IPS-20b (cell line): Measurements from ENCODE around the gene NDFIP1.

Experiments
- H3K27ac ChIP-seq: one replicate; pipeline ENCODE4 v1.5.1; 2013; ENCODE audit warnings: low read length
- H3K27me3 ChIP-seq: 2 replicates; pipeline ENCODE4 v1.6.1; 2013; ENCODE audit warnings: mild to moderate bottlenecking, low read length, inconsistent platforms; ENCODE audit not compliant: insufficient read depth
- H3K36me3 ChIP-seq: 2 replicates; pipeline ENCODE4 v1.6.1; 2013; ENCODE audit warnings: low read depth, mild to moderate bottlenecking, inconsistent platforms, low read length, moderate library complexity; ENCODE audit not compliant: insufficient read depth
- H3K4me1 ChIP-seq: 2 replicates; pipeline ENCODE4 v1.6.1; 2013; ENCODE audit warnings: mild to moderate bottlenecking, control low read depth, inconsistent platforms, low read length, moderate library complexity; ENCODE audit not compliant: insufficient read depth
- H3K4me3 ChIP-seq: 2 replicates; pipeline ENCODE4 v1.5.1; 2013; ENCODE audit warnings: mild to moderate bottlenecking, low read length, inconsistent platforms
- H3K9ac ChIP-seq: 2 replicates; pipeline ENCODE4 v1.6.1; 2013; ENCODE audit warnings: low read depth, mild to moderate bottlenecking, inconsistent platforms, low read length, moderate library complexity
- H3K9me3 ChIP-seq: 2 replicates; pipeline ENCODE4 v1.6.1; 2013; ENCODE audit warnings: mild to moderate bottlenecking, low read depth, low read length, inconsistent platforms; ENCODE audit not compliant: insufficient read depth

Gene NDFIP1

GRCh38 chr5:142167458-142167857 lies 58.9 kb downstream of the NDFIP1 start:
- Histone ChIP-seq H3K27ac (no peak overlapping the region), H3K9me3 (no peaks in the 10 kb centered on the region), H3K4me3 (no peak overlapping the region), H3K9ac (no peak overlapping the region), H3K4me1 (peaks cover 4% of the 10 kb centered on the region; the same call in 1 of the 2 replicates), H3K36me3 (no peaks in the 10 kb centered on the region), H3K27me3 (no peaks in the 10 kb centered on the region)

GRCh38 chr5:142168365-142168764 lies 59.8 kb downstream of the NDFIP1 start:
- Histone ChIP-seq H3K4me1 (peaks cover 4% of the 10 kb centered on the region; the same call in 1 of the 2 replicates), H3K36me3 (no peaks in the 10 kb centered on the region), H3K9me3 (no peaks in the 10 kb centered on the region), H3K27me3 (no peaks in the 10 kb centered on the region), H3K9ac (no peak overlapping the region), H3K27ac (no peak overlapping the region), H3K4me3 (no peak overlapping the region)

DNA sequence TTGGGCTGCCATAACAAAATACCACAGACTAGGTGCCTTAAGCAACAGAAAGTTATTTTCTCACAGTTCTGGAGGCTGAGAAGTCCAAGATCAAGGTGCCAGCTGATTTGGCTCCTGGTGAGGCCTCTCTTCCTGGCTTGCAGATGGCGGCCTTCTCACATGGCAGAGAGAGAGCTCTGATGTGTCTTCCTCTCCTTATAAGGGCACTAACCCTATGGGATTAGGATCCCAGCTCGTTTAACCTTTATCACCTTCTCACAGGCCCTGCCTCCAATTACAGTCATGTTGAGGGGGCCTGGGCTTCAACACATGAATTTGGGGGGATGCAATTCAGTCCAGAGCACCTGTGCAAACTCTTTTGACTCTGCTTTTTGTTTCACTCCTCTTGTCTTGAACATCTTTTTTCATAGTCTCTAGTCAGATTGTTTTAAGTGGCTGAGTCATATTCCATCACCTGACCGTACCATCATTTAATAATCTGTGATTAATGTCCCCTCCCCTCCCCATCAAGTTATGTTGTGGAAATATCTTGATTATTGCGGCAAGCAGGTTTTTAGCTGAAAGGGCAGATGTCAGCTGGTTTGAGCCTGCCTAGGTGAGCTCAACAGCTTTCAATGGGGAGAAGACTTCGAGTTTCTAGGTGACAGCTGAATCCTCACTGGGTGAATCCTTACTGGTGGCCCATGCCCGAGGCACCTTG lies 61.8 kb downstream of the NDFIP1 start:
- Histone ChIP-seq H3K9ac (no peak overlapping the region; the same call in 1 of the 2 replicates), H3K36me3 (no peaks in the 10 kb centered on the region), H3K27ac (no peak overlapping the region), H3K9me3 (no peaks in the 10 kb centered on the region), H3K27me3 (no peaks in the 10 kb centered on the region), H3K4me3 (no peak overlapping the region), H3K4me1 (peaks cover 6% of the 10 kb centered on the region; the same call in 1 of the 2 replicates)

GRCh38 chr5:142171270-142171669 lies 62.7 kb downstream of the NDFIP1 start:
- Histone ChIP-seq H3K27me3 (no peaks in the 10 kb centered on the region), H3K27ac (no peak overlapping the region), H3K9ac (no peak overlapping the region), H3K36me3 (no peaks in the 10 kb centered on the region), H3K4me1 (peaks cover 8% of the 10 kb centered on the region; the same call in 1 of the 2 replicates), H3K9me3 (no peaks in the 10 kb centered on the region), H3K4me3 (no peak overlapping the region)

DNA sequence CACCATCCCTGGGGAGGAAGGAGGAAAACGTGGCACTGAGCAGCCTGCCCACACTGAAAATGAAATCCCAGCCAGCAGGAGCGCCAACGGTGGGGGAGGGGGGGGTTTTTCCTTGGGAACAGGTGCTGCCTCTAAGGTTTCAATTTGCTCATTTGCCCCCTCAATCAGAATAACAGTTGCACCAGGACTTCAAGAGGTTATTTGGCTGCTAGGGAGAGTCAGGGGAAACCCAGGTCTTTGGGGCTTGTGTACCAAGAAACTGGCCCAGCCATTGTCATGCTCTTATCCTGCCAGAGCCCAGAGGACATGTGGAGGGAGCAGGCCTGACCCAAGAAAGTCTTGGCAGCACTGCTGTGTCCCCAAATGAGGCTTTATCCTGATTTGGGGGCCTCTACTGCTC lies 66.5 kb downstream of the NDFIP1 start:
- Histone ChIP-seq H3K4me1 (peaks cover 4% of the 10 kb centered on the region; the same call in 1 of the 2 replicates), H3K9me3 (no peaks in the 10 kb centered on the region), H3K4me3 (no peak overlapping the region), H3K27ac (peak overlapping the region; percentile 46), H3K27me3 (no peaks in the 10 kb centered on the region), H3K36me3 (no peaks in the 10 kb centered on the region), H3K9ac (peak overlapping the region; percentile 65; the same call in 1 of the 2 replicates)

DNA sequence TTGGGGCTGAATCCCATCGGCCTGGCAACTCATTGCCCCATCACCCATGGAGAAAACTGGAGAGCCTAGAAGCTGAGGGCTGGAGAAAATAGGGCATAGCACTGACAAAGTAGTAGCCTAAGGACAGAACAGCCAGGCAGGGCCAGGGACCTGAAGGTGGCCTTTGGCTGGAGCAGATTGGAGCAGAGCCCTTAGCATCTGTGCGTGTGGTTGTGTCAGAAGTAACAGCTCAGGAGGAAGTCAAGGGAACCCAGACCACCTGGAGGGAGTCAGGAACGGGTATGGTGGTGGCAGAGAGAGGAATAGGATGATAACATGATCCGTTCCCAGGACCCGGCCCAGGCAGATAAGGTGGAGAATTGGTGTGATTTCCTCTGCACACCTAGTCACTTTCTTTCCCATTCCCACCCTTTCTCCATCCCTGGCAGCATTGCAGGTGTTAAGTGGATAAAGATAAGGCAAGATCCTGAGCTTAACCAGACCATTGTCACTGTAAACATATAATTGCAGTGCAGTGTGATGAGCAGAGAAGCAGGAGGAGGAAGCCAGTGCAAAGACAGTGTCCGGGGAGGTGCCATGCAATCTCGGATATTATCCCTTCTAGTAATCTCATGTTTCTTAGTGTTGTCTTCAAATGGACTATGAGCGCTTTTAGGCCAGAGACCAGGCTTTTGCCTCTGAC lies 67.0 kb downstream of the NDFIP1 start:
- Histone ChIP-seq H3K27ac (peak overlapping the region; percentile 46), H3K27me3 (no peaks in the 10 kb centered on the region), H3K9me3 (no peaks in the 10 kb centered on the region), H3K36me3 (no peaks in the 10 kb centered on the region), H3K4me3 (no peak overlapping the region), H3K4me1 (peaks cover 4% of the 10 kb centered on the region; the same call in 1 of the 2 replicates), H3K9ac (peak overlapping the region; percentile 65; the same call in 1 of the 2 replicates)

DNA sequence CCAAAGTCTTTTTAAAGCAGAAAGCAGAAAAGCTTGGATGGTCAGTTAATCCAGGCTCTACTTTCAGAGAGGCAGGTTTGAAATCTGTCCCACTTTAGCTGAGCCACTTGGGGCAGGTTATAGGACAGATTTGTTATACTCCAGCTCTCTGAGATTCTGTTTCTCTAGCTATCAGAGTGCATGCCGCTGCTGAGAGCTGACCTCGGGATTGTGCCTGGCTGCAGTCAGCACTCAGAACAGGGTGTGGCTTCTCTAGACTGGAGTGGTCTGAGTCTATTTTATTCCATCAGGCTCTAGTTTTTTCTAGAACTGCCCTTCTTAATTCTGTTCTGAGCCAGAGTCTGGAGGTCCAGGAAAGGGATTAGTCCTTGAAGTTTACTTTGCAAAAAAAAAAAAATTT lies 67.7 kb downstream of the NDFIP1 start:
- no peak overlapping the region for H3K27ac ChIP-seq
- H3K9ac ChIP-seq = no peak overlapping the region; the same call in 1 of the 2 replicates
- no peak overlapping the region for H3K4me3 ChIP-seq
- peaks cover 4% of the 10 kb centered on the region; the same call in 1 of the 2 replicates for H3K4me1 ChIP-seq
- no peaks in the 10 kb centered on the region for H3K27me3 ChIP-seq
- no peaks in the 10 kb centered on the region for H3K36me3 ChIP-seq
- H3K9me3 ChIP-seq = no peaks in the 10 kb centered on the region

- Histone ChIP-seq H3K4me1 (peaks cover 7% of the 10 kb centered on the region; the same call in 1 of the 2 replicates), H3K27ac (no peak overlapping the region), H3K9me3 (no peaks in the 10 kb centered on the region), H3K4me3 (no peak overlapping the region), H3K36me3 (no peaks in the 10 kb centered on the region), H3K27me3 (no peaks in the 10 kb centered on the region), H3K9ac (no peak overlapping the region)
These were observed 70.1 kb downstream of the NDFIP1 start for GRCh38 chr5:142178651-142179050.

DNA sequence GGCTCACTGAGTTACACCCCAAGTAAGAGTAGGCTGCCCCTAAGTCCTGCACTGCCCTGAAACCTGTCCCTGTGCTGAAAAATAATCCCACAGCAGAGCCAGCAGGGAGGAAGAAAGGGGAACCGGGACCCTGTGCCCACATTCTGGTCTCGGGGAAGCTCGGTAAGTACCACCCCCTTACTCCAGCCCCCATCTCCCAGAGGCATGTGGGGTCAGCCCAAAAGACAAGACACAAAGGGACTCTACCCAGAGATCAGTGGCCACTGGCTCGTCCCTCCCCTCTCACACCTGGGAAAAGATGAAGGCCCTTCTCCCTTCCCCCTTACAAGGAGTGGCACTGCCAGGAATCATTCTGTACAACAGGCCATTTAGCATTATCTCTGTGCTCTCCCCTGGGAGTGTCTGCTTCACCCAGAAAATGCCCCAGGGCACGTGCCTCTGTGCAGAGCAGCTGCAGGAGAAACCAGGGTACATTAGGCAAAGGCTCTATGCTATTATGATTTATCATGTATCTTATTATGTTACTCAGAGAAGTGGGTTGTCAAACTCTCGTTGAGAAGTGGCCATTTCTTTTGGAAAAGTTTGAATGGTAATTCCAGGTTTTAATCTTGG lies 71.3 kb downstream of the NDFIP1 start:
- H3K9me3 ChIP-seq = no peaks in the 10 kb centered on the region
- H3K4me1 ChIP-seq = peaks cover 7% of the 10 kb centered on the region; the same call in 1 of the 2 replicates
- H3K9ac ChIP-seq = no peak overlapping the region
- H3K4me3 ChIP-seq = no peak overlapping the region
- H3K36me3 ChIP-seq = no peaks in the 10 kb centered on the region
- H3K27me3 ChIP-seq = no peaks in the 10 kb centered on the region
- no peak overlapping the region for H3K27ac ChIP-seq

- Histone ChIP-seq H3K9me3 (no peaks in the 10 kb centered on the region), H3K27ac (no peak overlapping the region), H3K4me1 (peaks cover 9% of the 10 kb centered on the region; the same call in 1 of the 2 replicates), H3K9ac (no peak overlapping the region), H3K36me3 (no peaks in the 10 kb centered on the region), H3K4me3 (no peak overlapping the region), H3K27me3 (no peaks in the 10 kb centered on the region)
These were observed 72.5 kb downstream of the NDFIP1 start for GRCh38 chr5:142181096-142181495.

DNA sequence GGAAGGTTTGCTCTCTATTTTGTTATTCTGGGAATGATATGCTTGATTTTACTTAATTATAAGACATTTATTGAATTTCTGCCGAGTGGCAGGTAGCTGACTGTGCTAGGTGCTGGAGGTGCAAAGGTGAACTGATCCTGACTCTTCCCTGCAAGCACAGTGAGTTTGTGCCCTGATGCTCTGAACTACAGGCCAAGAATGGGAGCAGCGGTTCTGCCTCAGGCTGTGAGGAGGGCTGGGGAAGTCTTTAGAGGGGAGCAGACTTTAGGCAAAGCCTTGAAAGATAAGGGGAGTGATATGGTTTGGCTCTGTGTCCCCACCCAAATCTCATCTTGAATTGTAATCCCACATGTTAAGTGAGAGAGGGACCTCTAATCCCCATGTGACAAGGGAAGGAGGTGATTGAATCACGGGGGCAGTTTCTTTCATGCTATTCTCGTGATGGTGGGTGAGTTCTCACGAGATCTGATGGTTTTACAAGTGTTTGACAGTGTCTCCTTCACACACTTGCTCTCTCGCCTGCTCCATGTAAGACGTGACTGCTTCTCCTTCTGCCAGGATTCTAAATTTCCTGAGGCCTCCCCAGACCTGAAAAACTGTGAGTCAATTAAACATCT lies 73.1 kb downstream of the NDFIP1 start:
- Histone ChIP-seq H3K9ac (no peak overlapping the region), H3K36me3 (no peaks in the 10 kb centered on the region), H3K27ac (no peak overlapping the region), H3K4me1 (peaks cover 12% of the 10 kb centered on the region; the same call in 1 of the 2 replicates), H3K9me3 (no peaks in the 10 kb centered on the region), H3K27me3 (no peaks in the 10 kb centered on the region), H3K4me3 (no peak overlapping the region)
